GM12878 (cell line): ENCODE data around the gene LKAAEAR1. TPM values are rescaled to one million over a fixed set of nuclear protein-coding genes. Genes with fewer than 3 reads are reported as not detected.

Experiments used
- ATAC-seq: fragments of 200-7000 bp; cut with Tn5 transposase; 3 replicates; pipeline ENCODE4 v1.9.1; 2020; ENCODE audit warnings: mild to moderate bottlenecking, moderate library complexity
- BruUV-seq: library from RNA; stranded (reverse); fragments of 400-500 nt; replicated peaks from 2 replicates; lab custom pipeline; 2021; lab: Mats Ljungman, UMichigan
- CTCF ChIA-PET: fragments of 300-600 bp; sonication (Branson Sonifier 250); formaldehyde crosslinking; extraction: SDS; loops from one replicate; lab custom pipeline; 2021; ENCODE audit warnings: inconsistent platforms; lab: Yijun Ruan, JAX
- POLR2A ChIA-PET: fragments of 350-600 bp; formaldehyde crosslinking; extraction: SDS; loops from one replicate; lab custom pipeline; 2021; ENCODE audit warnings: inconsistent platforms; lab: Charles Lee
- RAD21 ChIA-PET: fragments of 300-600 bp; sonication (Branson Sonifier 250); formaldehyde crosslinking; loops from one replicate; lab custom pipeline; 2023; ENCODE audit warnings: antibody characterized with exemption; ENCODE audit not compliant: unreplicated experiment; lab: Charles Lee
- SMC1A ChIA-PET: fragments of 300-600 bp; sonication (Branson Sonifier 250); formaldehyde crosslinking; loops from one replicate; lab custom pipeline; 2023; ENCODE audit not compliant: unreplicated experiment, uncharacterized antibody; lab: Charles Lee
- DNase-seq: peaks from one replicate; pipeline ENCODE4 v3.0.0-alpha.2; 2011; ENCODE audit warnings: low read depth, low spot score
- FAIRE-seq: peaks from 3 replicates; lab custom pipeline; 2011; peaks lifted over from hg19 to GRCh38; lab: Jason Lieb, UNC
- H2AFZ ChIP-seq: 2 replicates; pipeline ENCODE4 v1.6.0; 2011; ENCODE audit warnings: low read depth, low read length, control low read depth; ENCODE audit not compliant: control insufficient read depth
- H3K27ac ChIP-seq: 2 replicates; pipeline ENCODE4 v1.5.1; 2011; ENCODE audit warnings: control low read depth; ENCODE audit not compliant: control insufficient read depth, insufficient read depth
- H3K27me3 ChIP-seq, 2 experiments: replicated peaks in 1 of 2; 2 replicates each; pipeline versions ENCODE4 v1.6.0 to v1.6.1; 2011; ENCODE audit warnings: low read length in 1 of 2; ENCODE audit not compliant: control insufficient read depth in 2 of 2, insufficient read depth in 2 of 2
- H3K36me3 ChIP-seq, 2 experiments: 2 replicates each; pipeline ENCODE4 v1.5.1; 2011; ENCODE audit warnings: low read length in 1 of 2; ENCODE audit not compliant: control insufficient read depth in 2 of 2, insufficient read depth in 2 of 2
- H3K4me1 ChIP-seq: 2 replicates; pipeline ENCODE4 v1.6.1; 2011; ENCODE audit warnings: mild to moderate bottlenecking, low read length, moderate library complexity, mixed read lengths; ENCODE audit not compliant: control insufficient read depth, insufficient read depth
- H3K4me2 ChIP-seq: 2 replicates; pipeline ENCODE4 v1.6.0; 2011; ENCODE audit warnings: control low read depth; ENCODE audit not compliant: control insufficient read depth, insufficient read depth
- H3K4me3 ChIP-seq: fragments of 200-600 bp; sonication (generic); 2 replicates; pipeline ENCODE4 v1.5.1; 2016
- H3K79me2 ChIP-seq: 2 replicates; pipeline ENCODE4 v1.6.0; 2011; ENCODE audit warnings: low read length; ENCODE audit not compliant: control insufficient read depth, insufficient read depth
- H3K9ac ChIP-seq: 2 replicates; pipeline ENCODE4 v1.8.0; 2011; ENCODE audit warnings: low read length, control low read depth, mixed read lengths; ENCODE audit not compliant: control insufficient read depth, insufficient read depth
- H3K9me3 ChIP-seq: replicated peaks from 3 replicates; pipeline ENCODE4 v1.5.1; 2011; ENCODE audit warnings: mild to moderate bottlenecking, low read length; ENCODE audit not compliant: control insufficient read depth, insufficient read depth
- H4K20me1 ChIP-seq: 2 replicates; pipeline ENCODE4 v1.6.0; 2011; ENCODE audit not compliant: control insufficient read depth, insufficient read depth
- BACH1 ChIP-seq: fragments of 450-650 bp; IDR thresholded peaks from 2 replicates; pipeline ENCODE4 v1.6.1; 2017; ENCODE audit warnings: mild to moderate bottlenecking, borderline replicate concordance
- BHLHE40 ChIP-seq, 2 experiments: fragments of 450-650 bp in 1 of 2; IDR thresholded peaks; 2 replicates each; pipeline ENCODE4 v1.6.1; 2011 to 2017; ENCODE audit warnings: low read depth in 2 of 2, borderline replicate concordance in 1 of 2, improper control_type of control experiment in 1 of 2, low read length in 1 of 2, mild to moderate bottlenecking in 1 of 2
- CREM ChIP-seq: IDR thresholded peaks from 2 replicates; pipeline ENCODE4 v1.6.1; 2014; ENCODE audit warnings: antibody characterized with exemption, low read depth
- EGR1 ChIP-seq, 2 experiments: IDR thresholded peaks; 1 replicate in 1 of 2; 2 replicates in 1 of 2; pipeline ENCODE4 v1.6.1; 2011 to 2012; ENCODE audit warnings: low read depth in 2 of 2, low read length in 2 of 2, borderline replicate concordance in 1 of 2, mild to moderate bottlenecking in 1 of 2, moderate library complexity in 1 of 2
- ELK1 ChIP-seq: IDR thresholded peaks from 2 replicates; pipeline ENCODE4 v1.6.1; 2012; ENCODE audit warnings: low read depth, low read length, improper control_type of control experiment
- EP300 ChIP-seq, 2 experiments: fragments of 150-350 bp in 1 of 2; IDR thresholded peaks; 2 replicates each; pipeline ENCODE4 v1.6.1; 2011 to 2012; ENCODE audit warnings: low read depth in 2 of 2, low read length in 2 of 2, borderline replicate concordance in 1 of 2, improper control_type of control experiment in 1 of 2, inconsistent platforms in 1 of 2; ENCODE audit not compliant: control insufficient read depth in 1 of 2
- MAX ChIP-seq: IDR thresholded peaks from 2 replicates; pipeline ENCODE4 v1.6.1; 2012; ENCODE audit warnings: low read depth, low read length, improper control_type of control experiment
- MEF2B ChIP-seq: fragments of 450-650 bp; IDR thresholded peaks from 2 replicates; pipeline ENCODE4 v1.6.1; 2018; ENCODE audit warnings: mild to moderate bottlenecking, moderate library complexity; ENCODE audit not compliant: partially characterized antibody, poor library complexity, severe bottlenecking
- NFXL1 ChIP-seq: fragments of 450-650 bp; IDR thresholded peaks from 2 replicates; pipeline ENCODE4 v1.6.1; 2017; ENCODE audit warnings: antibody characterized with exemption, mild to moderate bottlenecking, borderline replicate concordance
- SIN3A ChIP-seq: IDR thresholded peaks from 2 replicates; pipeline ENCODE4 v1.6.1; 2012; ENCODE audit warnings: low read depth, low read length, improper control_type of control experiment
- SMAD5 ChIP-seq: IDR thresholded peaks from 2 replicates; pipeline ENCODE4 v1.6.1; 2016; ENCODE audit warnings: antibody characterized with exemption, low read depth
- SUZ12 ChIP-seq: fragments of 200-600 bp; sonication (generic); IDR thresholded peaks from one replicate; pipeline ENCODE4 v1.6.1; 2018; ENCODE audit warnings: antibody characterized with exemption, mild to moderate bottlenecking; ENCODE audit not compliant: unreplicated experiment
- TCF12 ChIP-seq: IDR thresholded peaks from 2 replicates; pipeline ENCODE4 v1.6.1; 2011; ENCODE audit warnings: low read depth, mild to moderate bottlenecking, low read length
- ZNF274 ChIP-seq: IDR thresholded peaks from one replicate; pipeline ENCODE4 v1.8.0; 2011; ENCODE audit not compliant: insufficient read length, insufficient read depth
- WGBS: methylation state at CpG from one replicate; pipeline ENCODE4 v1.1.6; 2016; ENCODE audit warnings: low lambda C conversion rate; ENCODE audit not compliant: insufficient replicate concordance, insufficient coverage; ENCODE audit errors: missing lambda C conversion rate; 5-methylcytosine and 5-hydroxymethylcytosine counted together
- in situ Hi-C: fragments of 300-500 bp; cut with MboI; formaldehyde crosslinking; loops from 9 replicates; pipeline ENCODE4 v1.14.3; 2018; ENCODE audit warnings: mixed read lengths
- intact Hi-C: fragments of 100-400 bp; cut with micrococcal nuclease; formaldehyde crosslinking; loops from one replicate; pipeline ENCODE4 v1.14.2; 2022; ENCODE audit not compliant: unreplicated experiment
- polyA plus RNA-seq, 11 experiments: library from polyadenylated mRNA; depleted of rRNA in 4 of 11; unstranded in 6 of 11; stranded (reverse) in 5 of 11; fragments of >200 nt; fragmentation: Nextera tagmentation in 4 of 11; fragmentation: Illumina TruSeq in 1 of 11; extraction: Ambion mirVana in 4 of 11; extraction: Trizol in 1 of 11; gene quantifications; 1 replicate in 1 of 11; 2 replicates in 10 of 11; pipeline versions ENCODE4 v1.2.1 to v1.2.3, GENCODE V29; 2011 to 2016; ENCODE audit warnings: inconsistent platforms in 2 of 11, missing spikeins in 2 of 11, low read depth in 1 of 11
- total RNA-seq, 4 experiments: library from RNA; depleted of rRNA in 3 of 4; stranded (reverse); fragments of >200 nt in 3 of 4; fragmentation: Illumina TruSeq in 1 of 4; extraction: Trizol in 1 of 4; gene quantifications; 2 replicates each; pipeline versions ENCODE4 v1.2.1 to v1.2.3, GENCODE V29; 2013 to 2021
- TF ChIP-seq, protein P1 (sequence below), 3 experiments: IDR thresholded peaks in 2 of 3; conservative IDR thresholded peaks in 1 of 3; 2 replicates each; pipeline ENCODE4 v1.5.1; 2011; ENCODE audit warnings: low read depth in 3 of 3, low read length in 3 of 3, mild to moderate bottlenecking in 3 of 3, control low read depth in 2 of 3, moderate library complexity in 2 of 3, inconsistent platforms in 1 of 3, mixed read lengths in 1 of 3; ENCODE audit not compliant: control insufficient read depth in 2 of 3, insufficient read depth in 1 of 3; ENCODE audit errors: extremely low read depth in 1 of 3

Gene LKAAEAR1
- total and polyA plus RNA-seq, 10 of the 15 experiments (the other 5 are each of a cell fraction or from before 2014, with no cell fraction given): not detected

DNA sequence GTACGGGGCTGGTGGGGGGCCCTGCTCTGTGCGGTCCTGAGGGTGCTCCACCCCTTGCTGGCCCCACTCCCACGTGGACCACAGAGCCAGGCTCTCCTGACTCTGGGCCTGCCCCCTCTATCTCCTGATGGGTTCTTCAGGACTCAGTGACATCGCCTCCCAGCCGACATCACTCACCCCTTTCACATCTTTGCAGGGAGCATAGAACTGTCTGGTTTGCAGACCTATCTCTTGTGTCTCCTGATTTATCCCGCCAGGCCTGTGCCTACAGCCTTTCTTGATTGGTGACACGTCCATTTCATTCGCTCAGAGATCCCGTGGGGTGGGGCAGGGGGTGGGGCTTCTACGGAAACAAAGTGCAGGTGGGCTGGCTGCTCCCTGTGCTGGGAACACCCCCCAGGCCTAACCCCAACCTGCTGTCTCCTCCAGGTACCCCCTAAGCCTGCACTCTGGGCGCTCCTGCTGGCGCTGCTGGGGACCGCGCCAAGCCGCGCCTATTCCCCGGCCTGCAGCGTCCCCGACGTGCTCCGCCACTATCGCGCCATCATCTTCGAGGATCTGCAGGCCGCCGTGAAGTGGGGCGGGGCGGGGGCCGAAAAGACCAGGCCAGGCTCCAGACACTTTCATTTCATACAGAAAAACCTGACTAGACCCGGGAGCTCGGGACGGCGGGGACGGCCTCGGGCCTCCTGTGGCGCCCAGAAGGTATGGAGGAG lies 46.5 kb downstream of the LKAAEAR1 start:
- DNase-seq: no peak
- BruUV-seq: TSS peak; percentile 36
- H3K9ac ChIP-seq: peak overlapping the region; percentile 64
- TF ChIP-seq NFXL1 (no peak), MAX (peak; percentile 44; the same call in 1 of the 2 replicates), EP300 (IDR thresholded peaks at IDR 0.05; ENCODE audit: borderline replicate concordance in 1 of 2, control insufficient read depth in 1 of 2, low read depth in 2 of 2, low read length in 2 of 2) (0 out of 4 replicates have a peak, but pooled peaks of 1 of the 2 experiments have one; percentile 20), SUZ12 (no peak), SIN3A (no peak), SMAD5 (peak; percentile 75), EGR1 (IDR thresholded peaks at IDR 0.05; ENCODE audit: borderline replicate concordance in 1 of 2, low read depth in 2 of 2, low read length in 2 of 2) (no peak), TCF12 (no peak), BACH1 (peak; percentile 40; the same call in 1 of the 2 replicates), ZNF274 (no peak), MEF2B (no peak), ELK1 (no peak), BHLHE40 (IDR thresholded peaks at IDR 0.05; ENCODE audit: borderline replicate concordance in 1 of 2, low read depth in 2 of 2, low read length in 1 of 2) (peak in 1 of 2 experiments; percentile 11; a peak in 2 of 4 replicates), CREM (no peak)
- TF ChIP-seq, protein P1, sequence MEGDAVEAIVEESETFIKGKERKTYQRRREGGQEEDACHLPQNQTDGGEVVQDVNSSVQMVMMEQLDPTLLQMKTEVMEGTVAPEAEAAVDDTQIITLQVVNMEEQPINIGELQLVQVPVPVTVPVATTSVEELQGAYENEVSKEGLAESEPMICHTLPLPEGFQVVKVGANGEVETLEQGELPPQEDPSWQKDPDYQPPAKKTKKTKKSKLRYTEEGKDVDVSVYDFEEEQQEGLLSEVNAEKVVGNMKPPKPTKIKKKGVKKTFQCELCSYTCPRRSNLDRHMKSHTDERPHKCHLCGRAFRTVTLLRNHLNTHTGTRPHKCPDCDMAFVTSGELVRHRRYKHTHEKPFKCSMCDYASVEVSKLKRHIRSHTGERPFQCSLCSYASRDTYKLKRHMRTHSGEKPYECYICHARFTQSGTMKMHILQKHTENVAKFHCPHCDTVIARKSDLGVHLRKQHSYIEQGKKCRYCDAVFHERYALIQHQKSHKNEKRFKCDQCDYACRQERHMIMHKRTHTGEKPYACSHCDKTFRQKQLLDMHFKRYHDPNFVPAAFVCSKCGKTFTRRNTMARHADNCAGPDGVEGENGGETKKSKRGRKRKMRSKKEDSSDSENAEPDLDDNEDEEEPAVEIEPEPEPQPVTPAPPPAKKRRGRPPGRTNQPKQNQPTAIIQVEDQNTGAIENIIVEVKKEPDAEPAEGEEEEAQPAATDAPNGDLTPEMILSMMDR (IDR thresholded peaks at IDR 0.05 in 2 of 3, conservative IDR thresholded peaks at IDR 0.05 in 1 of 3; ENCODE audit: control insufficient read depth in 2 of 3, extremely low read depth in 1 of 3, insufficient read depth in 1 of 3, low read depth in 3 of 3, low read length in 3 of 3): 0 out of 6 replicates have a peak, but pooled peaks of 1 of the 3 experiments have one; percentile 7

More for the DNA sequence above, 46.5 kb downstream of the LKAAEAR1 start:
- H3K27ac ChIP-seq: peak overlapping the region; percentile 77
- SMC1A ChIA-PET: interaction anchor here (1.1 to 6.1 kb wide), 4 partner anchors 27 to 82 kb away, joined by 3 to 52 read pairs (median 10); partner anchors contain the start of genes PRPF6 and SAMD10
- CTCF ChIA-PET: interaction anchor here (0.6 to 9.1 kb wide), 16 partner anchors 11 to 516 kb away, joined by 3 to 108 read pairs (median 5); partner anchors contain the start of genes OPRL1, PRPF6, RGS19 and SAMD10
- intact Hi-C loops: loop anchor here (1.0 to 2.0 kb wide), 3 partner anchors 19 to 57 kb away; no protein-coding TSS in a partner anchor
- H3K9me3 ChIP-seq: no peaks in the 10 kb centered on the region
- H3K4me1 ChIP-seq: peaks cover 52% of the 10 kb centered on the region
- POLR2A ChIA-PET: interaction anchor here (1.2 to 7.2 kb wide), 10 partner anchors 17 to 500 kb away, joined by 3 to 63 read pairs (median 5); partner anchors contain the start of genes PRPF6, PTK6 and SAMD10
- in situ Hi-C loops: no loop called here
- ATAC-seq: peak; percentile 18
- H3K79me2 ChIP-seq: peaks cover 4% of the 10 kb centered on the region
- no peaks in the 10 kb centered on the region for H4K20me1 ChIP-seq
- H2AFZ ChIP-seq: no peak overlapping the region
- peaks cover 5 to 6% of the 10 kb centered on the region in 2 experiments; a peak in 3 of 4 replicates for H3K36me3 ChIP-seq
- peak overlapping the region; percentile 70 for H3K4me2 ChIP-seq
- WGBS: 4% methylated on average over 35 of the region's 36 CpGs
- peak overlapping the region; percentile 58; the same call in 1 of the 2 replicates for H3K4me3 ChIP-seq
- no peak for FAIRE-seq
- no peaks in the 10 kb centered on the region for H3K27me3 ChIP-seq
- RAD21 ChIA-PET: interaction anchor here (0.7 to 7.1 kb wide), 16 partner anchors 17 to 500 kb away, joined by 3 to 92 read pairs (median 4); partner anchors contain the start of genes OPRL1, PRPF6, PTK6 and RGS19
